GM20000 (cell line): ENCODE data around the gene ACVR2A.

ENCODE experiments used
- DNase-seq: peaks from one replicate; pipeline ENCODE4 v3.0.0; 2012; ENCODE audit warnings: low spot score
- CTCF ChIP-seq: IDR thresholded peaks from 2 replicates; pipeline ENCODE4 v1.5.1; 2012; ENCODE audit warnings: mild to moderate bottlenecking, control low read depth; ENCODE audit errors: extremely low read depth, missing control alignments

The ACVR2A gene

GRCh38 chr2:147826278-147827087, 18.3 kb upstream of the ACVR2A start:
- no peak for TF ChIP-seq CTCF
- no peak for DNase-seq

GRCh38 chr2:147827088-147827375, 17.8 kb upstream of the ACVR2A start:
- TF ChIP-seq CTCF = no peak
- no peak for DNase-seq

GRCh38 chr2:147829106-147829505, 15.7 kb upstream of the ACVR2A start:
- TF ChIP-seq CTCF = no peak
- no peak for DNase-seq

GRCh38 chr2:147836099-147836498, 8.7 kb upstream of the ACVR2A start:
- no peak for TF ChIP-seq CTCF
- no peak for DNase-seq

- DNase-seq = no peak
- no peak for TF ChIP-seq CTCF
Observed at GRCh38 chr2:147843391-147843863, 1.4 kb upstream of the ACVR2A start.

- TF ChIP-seq CTCF = no peak
- DNase-seq = peak; percentile 96
Observed at GRCh38 chr2:147843864-147844696, 749 bp upstream of the ACVR2A start.

GRCh38 chr2:147845411-147845971, 662 bp downstream of the ACVR2A start:
- no peak for TF ChIP-seq CTCF
- peak; percentile 69 for DNase-seq
